DMS 273 treated with DMSO at 0.1 percent for 48 hours (cell line): ENCODE measurements around the gene CUL1.
A peak's percentile ranks its signal among the peaks of the same experiment; 100 is the strongest.

Source experiments
- DNase-seq: peaks from one replicate; lab custom pipeline; 2025; lab: John Stamatoyannopoulos, UW

CUL1 gene

DNA sequence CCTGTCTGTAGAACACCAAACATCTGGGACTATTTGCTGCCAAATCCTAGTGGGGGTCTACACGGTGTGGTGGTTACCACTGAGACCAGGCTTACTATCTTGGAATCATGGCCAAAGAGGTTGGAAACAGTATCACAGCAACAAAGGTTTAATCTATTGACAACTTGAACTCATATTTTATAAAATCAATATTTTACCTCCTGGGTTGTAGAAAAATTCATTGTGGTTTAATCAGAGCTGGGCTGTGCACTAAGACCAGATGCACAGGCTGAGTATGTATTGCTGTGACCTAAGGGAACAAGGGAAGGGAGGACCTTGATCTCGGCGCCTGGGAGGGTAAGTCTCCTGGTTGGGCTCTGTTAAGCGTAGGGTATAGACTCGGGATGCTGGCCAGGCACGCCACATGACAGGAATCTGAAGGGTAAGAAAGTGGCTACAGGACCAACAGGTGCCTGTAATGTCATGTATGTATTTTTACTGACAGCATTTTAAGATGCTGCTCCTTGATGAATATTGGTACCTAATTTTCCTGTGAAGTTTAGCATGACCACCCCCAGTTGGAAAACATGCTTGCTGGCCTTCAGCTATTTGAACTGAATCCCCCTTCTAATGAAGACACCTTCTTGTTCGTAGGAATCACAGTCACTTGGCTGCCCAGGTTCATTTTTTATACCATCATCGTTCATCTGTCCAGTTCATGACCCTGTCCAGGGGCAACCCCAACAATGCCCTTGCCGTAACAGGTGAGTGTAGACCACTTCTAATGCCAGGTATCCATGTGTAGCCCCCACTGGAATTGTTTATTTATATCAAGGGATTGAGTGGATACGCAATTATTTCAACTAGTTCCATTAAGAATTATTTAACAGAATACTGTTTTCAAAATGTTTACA, 105.9 kb downstream of the CUL1 start:
- DNase-seq, result no peak

DNA sequence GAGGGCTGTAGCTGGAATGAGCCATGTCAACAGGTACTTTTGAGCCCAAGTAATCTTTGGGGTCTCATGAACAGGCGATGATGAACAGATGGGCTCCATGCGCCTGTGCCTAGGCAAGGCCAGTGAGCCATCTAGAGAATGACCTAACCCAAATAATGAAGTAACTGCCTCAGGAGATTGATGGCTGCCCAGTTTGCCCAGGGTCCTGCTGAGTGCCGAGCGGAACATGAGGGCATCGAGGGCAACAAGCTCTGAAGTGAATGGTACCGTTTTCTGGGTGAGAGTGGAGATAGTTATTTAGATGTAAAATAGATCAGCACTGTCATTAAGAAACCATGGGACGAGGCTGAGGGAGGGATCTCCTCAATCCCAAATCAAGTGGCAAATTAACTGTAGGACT, 107.5 kb downstream of the CUL1 start:
- DNase-seq, result no peak

DNA sequence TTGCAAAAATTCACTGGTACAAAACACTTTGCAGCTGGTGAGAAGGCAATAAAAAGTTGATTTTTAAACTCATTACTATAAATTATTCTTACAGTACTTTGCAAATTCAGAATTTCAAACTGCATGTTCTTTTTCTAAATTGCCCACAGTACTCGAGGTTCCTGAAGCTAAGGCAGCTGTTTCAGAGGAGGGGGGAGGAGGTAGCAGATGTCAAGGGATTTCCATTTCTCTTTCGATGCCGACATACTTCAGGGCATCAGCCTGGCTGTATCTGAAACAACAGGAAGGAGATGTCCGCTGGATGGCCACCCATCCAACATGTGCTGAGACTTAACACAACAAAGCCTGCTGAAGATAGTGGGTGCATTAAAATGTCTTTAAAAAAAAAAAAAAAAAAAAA, 108.7 kb downstream of the CUL1 start:
- DNase-seq, result peak; percentile 47

DNA sequence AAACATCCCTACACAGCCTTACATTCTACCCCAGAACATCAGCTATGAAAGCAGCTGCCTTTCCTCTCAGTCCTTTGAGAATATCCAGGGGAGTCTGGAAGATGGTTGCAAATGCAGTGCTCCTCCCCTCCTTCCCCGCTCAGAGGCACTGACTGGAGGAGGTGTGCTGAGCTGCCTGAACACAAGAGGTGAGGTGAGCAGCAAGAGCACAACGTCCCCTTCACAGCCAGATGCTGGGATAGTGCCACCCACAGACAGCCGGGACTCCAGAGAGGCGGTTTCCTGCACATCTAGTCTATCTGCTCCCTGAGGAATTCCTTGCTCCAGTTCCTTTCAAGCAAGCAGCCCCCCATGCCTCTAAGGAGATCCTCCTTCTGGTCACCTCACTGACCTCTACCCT, 111.2 kb downstream of the CUL1 start:
- no peak for DNase-seq

- no peak for DNase-seq
Measured at GRCh38 chr7:148811892-148812291, 113.2 kb downstream of the CUL1 start.

DNA sequence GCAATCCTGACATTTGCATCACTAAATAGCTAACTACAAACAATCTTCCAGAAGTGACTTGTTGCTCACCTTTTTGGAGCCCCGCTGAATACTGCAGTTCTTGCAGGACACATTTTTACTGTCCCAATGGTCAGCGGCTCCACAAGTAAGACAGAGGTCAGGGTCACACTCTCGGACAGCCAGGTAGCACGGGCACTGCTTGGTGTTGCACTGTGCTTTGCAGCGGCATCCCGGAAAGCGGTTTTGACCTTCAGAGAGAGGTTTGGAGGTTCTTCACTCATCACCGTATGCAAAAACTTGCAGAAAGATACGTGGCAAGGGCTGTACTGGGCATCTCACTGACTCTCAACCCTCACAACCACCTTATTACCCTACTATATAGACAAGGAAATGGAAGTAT, 115.2 kb downstream of the CUL1 start:
- no peak for DNase-seq

DNA sequence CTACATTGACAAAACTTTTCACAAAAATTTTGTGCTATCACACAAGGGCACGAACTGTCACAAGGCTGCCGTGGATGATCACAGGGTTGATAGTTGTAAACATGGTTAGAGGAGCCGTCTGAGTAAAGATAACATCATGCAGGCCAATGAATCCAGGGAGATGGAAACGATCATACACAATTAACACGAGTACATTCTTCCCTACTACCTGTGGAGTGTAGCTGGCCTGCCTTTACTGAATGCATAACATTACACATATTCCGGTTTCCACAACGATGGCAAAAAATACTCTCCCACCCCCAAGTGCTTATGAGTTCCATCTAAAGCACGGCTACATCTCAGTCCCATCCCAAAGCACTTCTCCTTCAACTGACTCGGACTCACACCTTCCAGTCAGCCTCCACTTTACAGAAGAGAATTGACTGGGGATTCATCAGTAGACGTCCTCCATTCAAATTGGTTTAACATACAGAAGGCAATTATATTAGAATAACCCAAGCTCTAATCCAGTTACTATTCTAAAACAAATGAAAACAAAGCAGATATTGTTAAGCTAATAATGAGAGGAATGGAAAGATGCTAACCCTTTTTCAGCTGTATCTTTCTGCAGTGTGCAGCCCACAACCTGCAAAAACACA, 116.3 kb downstream of the CUL1 start:
- DNase-seq, result no peak

GRCh38 chr7:148815612-148816011, 116.9 kb downstream of the CUL1 start:
- no peak for DNase-seq

GRCh38 chr7:148819697-148820360, 121.1 kb downstream of the CUL1 start:
- no peak for DNase-seq

GRCh38 chr7:148821422-148821821, 122.7 kb downstream of the CUL1 start:
- DNase-seq, result no peak

GRCh38 chr7:148824864-148825263, 126.2 kb downstream of the CUL1 start:
- DNase-seq, result no peak

DNA sequence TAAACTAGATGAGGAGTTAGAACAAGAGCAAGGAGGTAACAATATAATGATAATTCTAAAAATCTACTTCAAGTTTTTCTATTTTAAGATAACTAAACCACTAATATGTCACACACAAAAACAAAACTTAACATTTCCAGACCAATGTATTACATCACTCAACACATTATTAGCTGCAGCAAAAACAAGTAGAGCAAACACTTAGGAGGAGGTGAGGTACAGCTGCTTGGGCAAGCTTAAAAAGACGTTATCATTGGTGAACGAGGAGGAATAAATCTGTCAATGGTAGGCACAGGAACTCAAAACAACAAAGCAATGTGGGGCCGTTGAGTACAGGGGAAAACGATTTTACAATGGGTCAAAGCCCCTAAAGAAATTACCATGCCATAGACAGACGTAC, 126.6 kb downstream of the CUL1 start:
- no peak for DNase-seq

DNA sequence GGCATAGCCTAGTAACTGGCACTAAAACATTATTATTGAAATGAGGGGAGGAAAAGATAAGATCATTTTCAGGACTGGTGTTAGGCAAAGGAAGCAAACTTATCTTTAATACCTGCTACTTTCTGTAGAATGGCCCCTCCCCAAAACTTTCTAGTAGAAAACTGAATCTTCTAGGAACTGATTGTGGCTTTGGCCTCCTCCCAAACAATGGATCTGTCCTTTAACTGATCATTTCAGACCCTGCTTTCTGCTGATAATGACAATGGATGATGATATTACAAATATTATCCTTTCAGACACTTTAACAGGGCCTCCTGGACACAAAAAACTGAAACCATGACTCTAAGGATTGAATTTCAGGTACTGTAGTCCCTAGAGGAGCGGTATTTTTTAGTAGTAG, 130.3 kb downstream of the CUL1 start:
- no peak for DNase-seq

DNA sequence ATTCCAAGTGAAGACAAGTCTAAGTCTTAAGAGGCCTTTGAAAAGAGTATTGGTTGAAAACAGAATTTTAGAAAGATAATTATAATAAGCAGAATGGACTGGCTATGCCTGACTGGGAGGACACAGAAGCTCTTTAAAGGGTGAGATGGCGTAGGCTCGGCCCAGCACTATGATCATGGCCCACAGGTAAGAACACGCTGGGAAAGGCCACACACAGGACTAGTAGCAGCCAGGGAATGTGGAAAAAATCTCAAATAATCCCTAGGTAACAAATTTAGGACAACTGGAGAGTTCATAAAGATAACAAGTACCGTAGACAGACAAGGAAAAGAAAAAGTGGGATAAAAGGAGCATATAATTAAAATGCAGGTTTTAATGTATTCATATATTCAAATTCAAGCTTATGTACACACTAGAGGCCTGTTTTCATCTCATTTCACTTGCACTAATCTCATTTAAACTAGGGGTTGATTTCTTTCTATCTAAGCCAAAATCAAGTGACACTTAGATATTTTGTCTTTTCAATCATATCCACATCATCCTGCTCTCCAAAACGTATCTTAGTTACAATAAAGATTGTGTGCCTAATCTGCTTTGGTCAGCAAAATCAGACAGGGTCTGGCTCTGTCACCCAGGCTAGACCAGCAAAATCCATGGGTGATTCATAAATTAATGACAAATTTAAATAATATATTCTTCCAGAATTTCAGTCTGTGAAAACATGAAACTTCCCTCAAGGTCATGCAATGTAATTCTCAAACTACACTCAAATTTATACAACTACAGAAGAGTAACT, 132.4 kb downstream of the CUL1 start:
- DNase-seq, result no peak

- no peak for DNase-seq
Measured at GRCh38 chr7:148831782-148832181, 133.1 kb downstream of the CUL1 start.

DNA sequence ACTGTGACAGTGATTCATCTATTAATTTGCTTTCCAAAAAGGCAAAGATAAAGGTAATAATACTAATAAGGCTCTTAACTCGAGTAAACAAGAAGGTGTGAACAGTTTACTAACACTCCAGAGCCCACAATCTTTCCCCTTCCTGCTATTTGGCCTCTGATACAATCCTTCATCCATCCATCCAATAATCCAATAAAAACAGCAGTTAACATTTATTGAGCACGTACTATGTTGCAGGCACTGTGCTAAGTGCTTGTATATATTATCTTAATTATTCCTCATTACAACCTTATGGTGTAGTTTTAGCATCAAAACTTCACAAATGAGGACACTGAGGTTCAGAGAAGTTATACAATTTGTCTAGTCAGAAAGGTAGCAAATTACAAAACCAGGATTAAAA, 135.9 kb downstream of the CUL1 start:
- DNase-seq, result no peak

GRCh38 chr7:148835854-148836253, 137.2 kb downstream of the CUL1 start:
- no peak for DNase-seq

DNA sequence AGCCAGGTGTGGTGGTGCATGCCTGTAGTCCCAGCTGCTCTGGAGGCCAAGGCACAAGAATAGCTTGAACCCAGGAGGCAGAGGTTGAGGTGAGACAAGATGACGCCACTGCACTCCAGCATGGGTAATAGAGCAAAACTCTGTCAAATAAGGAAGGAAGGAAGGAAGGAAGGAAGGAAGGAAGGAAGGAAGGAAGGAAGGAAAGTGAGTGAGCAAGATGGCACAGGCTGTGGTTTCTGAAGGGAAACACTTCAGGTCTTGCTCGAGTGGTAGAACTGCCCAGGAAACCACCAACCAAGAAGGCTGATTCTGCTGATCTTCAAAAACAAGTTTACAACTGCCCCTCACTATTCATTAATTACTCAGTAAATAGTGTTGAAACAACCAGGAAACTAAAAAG, 140.2 kb downstream of the CUL1 start:
- no peak for DNase-seq

GRCh38 chr7:148847815-148848734, 149.4 kb downstream of the CUL1 start:
- no peak for DNase-seq

GRCh38 chr7:148849393-148850098, 150.8 kb downstream of the CUL1 start:
- DNase-seq, result no peak

DNA sequence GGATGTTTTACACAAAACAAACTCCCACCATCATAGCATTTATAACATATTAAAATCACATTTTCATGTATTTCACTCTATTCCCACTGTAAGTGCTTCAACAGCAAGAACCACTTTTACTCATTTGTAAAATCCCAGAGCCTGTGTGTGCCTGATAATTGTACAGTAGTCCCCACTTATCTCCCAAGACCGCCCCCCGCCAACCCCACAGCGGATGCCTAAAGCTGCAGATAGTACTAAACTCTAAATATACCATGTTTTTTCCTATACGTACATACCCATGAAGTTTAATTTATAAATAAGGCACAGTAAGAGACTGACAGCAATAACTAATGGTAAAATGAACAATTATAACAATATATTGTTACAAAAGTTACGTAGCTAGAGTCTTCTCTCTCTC, 151.9 kb downstream of the CUL1 start:
- DNase-seq, result no peak
